Measurements from ENCODE around the gene PNPO. TPM values are rescaled to one million over a fixed set of nuclear protein-coding genes. Genes with fewer than 3 reads are reported as not detected.

PNPO gene
- total RNA-seq, 2 donors from 2014 or later, result 37.3 to 55.2 TPM

DNA sequence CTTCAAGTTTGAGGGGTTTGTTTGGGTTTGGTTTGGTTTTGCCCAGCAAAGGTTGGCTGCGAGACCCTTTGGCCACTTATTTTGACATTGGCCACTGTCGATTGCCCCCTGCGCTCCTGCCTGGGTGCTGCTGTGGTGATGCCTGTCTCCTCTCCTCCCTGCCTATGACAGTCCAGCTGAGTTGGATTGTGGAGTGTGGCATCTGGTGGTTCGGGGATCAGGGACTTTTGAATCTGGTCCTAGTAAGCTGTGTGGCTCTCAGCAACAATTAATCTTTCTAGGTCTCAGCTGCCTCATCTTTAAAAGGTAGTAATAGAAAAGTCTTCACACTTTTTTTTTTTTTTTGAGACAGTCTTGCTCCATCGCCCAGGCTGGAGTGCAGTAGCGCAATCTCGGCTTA lies 56.7 kb downstream of the PNPO start:
- 93% methylated on average over 7 of the region's 7 CpGs for WGBS
- TF ChIP-seq, protein P1, sequence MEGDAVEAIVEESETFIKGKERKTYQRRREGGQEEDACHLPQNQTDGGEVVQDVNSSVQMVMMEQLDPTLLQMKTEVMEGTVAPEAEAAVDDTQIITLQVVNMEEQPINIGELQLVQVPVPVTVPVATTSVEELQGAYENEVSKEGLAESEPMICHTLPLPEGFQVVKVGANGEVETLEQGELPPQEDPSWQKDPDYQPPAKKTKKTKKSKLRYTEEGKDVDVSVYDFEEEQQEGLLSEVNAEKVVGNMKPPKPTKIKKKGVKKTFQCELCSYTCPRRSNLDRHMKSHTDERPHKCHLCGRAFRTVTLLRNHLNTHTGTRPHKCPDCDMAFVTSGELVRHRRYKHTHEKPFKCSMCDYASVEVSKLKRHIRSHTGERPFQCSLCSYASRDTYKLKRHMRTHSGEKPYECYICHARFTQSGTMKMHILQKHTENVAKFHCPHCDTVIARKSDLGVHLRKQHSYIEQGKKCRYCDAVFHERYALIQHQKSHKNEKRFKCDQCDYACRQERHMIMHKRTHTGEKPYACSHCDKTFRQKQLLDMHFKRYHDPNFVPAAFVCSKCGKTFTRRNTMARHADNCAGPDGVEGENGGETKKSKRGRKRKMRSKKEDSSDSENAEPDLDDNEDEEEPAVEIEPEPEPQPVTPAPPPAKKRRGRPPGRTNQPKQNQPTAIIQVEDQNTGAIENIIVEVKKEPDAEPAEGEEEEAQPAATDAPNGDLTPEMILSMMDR (IDR thresholded peaks at IDR 0.05), result no peak
- TF ChIP-seq POLR2A (IDR thresholded peaks at IDR 0.05), result no peak
- TF ChIP-seq POLR2AphosphoS5 (IDR thresholded peaks at IDR 0.05), result no peak
- H3K9me3 ChIP-seq, result no peaks in the 10 kb centered on the region
- H3K27me3 ChIP-seq (replicated peaks; ENCODE audit: insufficient read depth), result no peaks in the 10 kb centered on the region
- DNase-seq (ENCODE audit: low spot score), result no peak
- H3K27ac ChIP-seq, result no peak overlapping the region
- H3K36me3 ChIP-seq, result no peaks in the 10 kb centered on the region
- no peaks in the 10 kb centered on the region for H3K4me1 ChIP-seq (replicated peaks)
- H3K4me3 ChIP-seq, result no peak overlapping the region
- intact Hi-C loops (cut with DNase I), result no loop called here

Other genes with a start within 250 kb of the PNPO start
- 10 to 100 TPM in 1 of 2 donors, 1 to 10 TPM in 1; 9.5 to 15.3 TPM for gene TBKBP1, start 247.4 kb upstream of the PNPO start, total RNA-seq
- gene TBX21, start 208.3 kb upstream of the PNPO start, total RNA-seq, result under 1 TPM; 0.27 to 0.45 TPM
- gene OSBPL7, start 119.8 kb upstream of the PNPO start, total RNA-seq, result 10 to 100 TPM; 15.0 to 19.2 TPM
- 10 to 100 TPM; 46.6 to 47.0 TPM for gene MRPL10, start 110.0 kb upstream of the PNPO start, total RNA-seq
- 1 to 10 TPM; 1.1 to 4.9 TPM for gene LRRC46, start 109.9 kb upstream of the PNPO start, total RNA-seq
- 10 to 100 TPM; 32.6 to 44.4 TPM for gene SCRN2, start 100.3 kb upstream of the PNPO start, total RNA-seq
- gene SP6, start 90.4 kb upstream of the PNPO start, total RNA-seq, result 1 to 10 TPM; 1.4 to 3.1 TPM
- gene SP2, start 45.3 kb upstream of the PNPO start, total RNA-seq, result 10 to 100 TPM; 15.2 to 15.8 TPM
- 10 to 100 TPM; 19.9 to 59.7 TPM for gene PRR15L, start 16.3 kb downstream of the PNPO start, total RNA-seq
- 100 to 1,000 TPM; 185 to 193 TPM for gene CDK5RAP3, start 29.5 kb downstream of the PNPO start, total RNA-seq
- gene COPZ2, start 96.2 kb downstream of the PNPO start, total RNA-seq, result 10 to 100 TPM; 18.1 to 18.5 TPM
- gene NFE2L1, start 106.8 kb downstream of the PNPO start, total RNA-seq, result 100 to 1,000 TPM in 1 of 2 donors, 10 to 100 TPM in 1; 87.8 to 244 TPM
- 10 to 100 TPM; 35.0 to 43.7 TPM for gene CBX1, start 159.9 kb downstream of the PNPO start, total RNA-seq
- 10 to 100 TPM; 15.2 to 16.0 TPM for gene SNX11, start 166.2 kb downstream of the PNPO start, total RNA-seq